HEK293 (cell line): ENCODE measurements around the gene CELSR3.

Experiments
- CTCF ChIP-seq: fragments of 450-650 bp; formaldehyde crosslinking; IDR thresholded peaks from 2 replicates; pipeline ENCODE4 v1.5.1; 2016; ENCODE audit warnings: missing biosample characterization, missing genetic modification characterization
- GLIS1 ChIP-seq: fragments of 450-650 bp; formaldehyde crosslinking; IDR thresholded peaks from 2 replicates; pipeline ENCODE4 v1.5.1; 2016; ENCODE audit warnings: missing biosample characterization, missing genetic modification characterization
- KLF1 ChIP-seq: fragments of 450-650 bp; formaldehyde crosslinking; IDR thresholded peaks from 2 replicates; pipeline ENCODE4 v1.5.1; 2016; ENCODE audit warnings: missing biosample characterization, missing genetic modification characterization
- KLF16 ChIP-seq: fragments of 450-650 bp; formaldehyde crosslinking; IDR thresholded peaks from 2 replicates; pipeline ENCODE4 v1.5.1; 2017; ENCODE audit warnings: missing biosample characterization, missing genetic modification characterization
- KLF9 ChIP-seq: fragments of 450-650 bp; formaldehyde crosslinking; IDR thresholded peaks from 2 replicates; pipeline ENCODE4 v1.5.1; 2016; ENCODE audit warnings: missing biosample characterization, missing genetic modification characterization, low read depth
- REST ChIP-seq: fragments of 450-650 bp; formaldehyde crosslinking; IDR thresholded peaks from 2 replicates; pipeline ENCODE4 v1.5.1; 2016; ENCODE audit warnings: missing biosample characterization, missing genetic modification characterization
- ZBTB21 ChIP-seq: fragments of 450-650 bp; formaldehyde crosslinking; IDR thresholded peaks from 2 replicates; pipeline ENCODE4 v1.5.1; 2017; ENCODE audit warnings: missing biosample characterization, missing genetic modification characterization
- ZNF2 ChIP-seq: fragments of 450-650 bp; formaldehyde crosslinking; IDR thresholded peaks from 2 replicates; pipeline ENCODE4 v1.5.1; 2016; ENCODE audit warnings: missing biosample characterization, missing genetic modification characterization
- ZNF24 ChIP-seq: fragments of 450-650 bp; formaldehyde crosslinking; IDR thresholded peaks from 2 replicates; pipeline ENCODE4 v1.5.1; 2016; ENCODE audit warnings: missing biosample characterization, missing genetic modification characterization
- ZNF366 ChIP-seq: fragments of 450-650 bp; formaldehyde crosslinking; conservative IDR thresholded peaks from 2 replicates; pipeline ENCODE4 v1.5.1; 2016; ENCODE audit warnings: missing biosample characterization, missing genetic modification characterization
- ZNF670 ChIP-seq: fragments of 450-650 bp; formaldehyde crosslinking; IDR thresholded peaks from 2 replicates; pipeline ENCODE4 v1.5.1; 2016; ENCODE audit warnings: missing biosample characterization, missing genetic modification characterization, low read depth

GRCh38 chr3:48623851-48624547, 38.7 kb downstream of the CELSR3 start:
- TF ChIP-seq REST (tag by site-specific recombination) (no peak), KLF1 (tag by site-specific recombination) (no peak), KLF16 (tag by site-specific recombination) (no peak), ZNF24 (tag by site-specific recombination) (no peak), GLIS1 (tag by site-specific recombination) (no peak), CTCF (no peak), KLF9 (tag by site-specific recombination) (no peak), ZBTB21 (no peak), ZNF670 (tag by site-specific recombination) (no peak), ZNF2 (tag by site-specific recombination) (no peak), ZNF366 (tag by site-specific recombination) (no peak)
